ENCODE data around the gene TMC4. TPM values are rescaled to one million over a fixed set of nuclear protein-coding genes. Genes with fewer than 3 reads are reported as not detected.

TMC4 gene
- total RNA-seq, 4 donors from 2014 or later: 38.0 to 281 (median 232) TPM

DNA sequence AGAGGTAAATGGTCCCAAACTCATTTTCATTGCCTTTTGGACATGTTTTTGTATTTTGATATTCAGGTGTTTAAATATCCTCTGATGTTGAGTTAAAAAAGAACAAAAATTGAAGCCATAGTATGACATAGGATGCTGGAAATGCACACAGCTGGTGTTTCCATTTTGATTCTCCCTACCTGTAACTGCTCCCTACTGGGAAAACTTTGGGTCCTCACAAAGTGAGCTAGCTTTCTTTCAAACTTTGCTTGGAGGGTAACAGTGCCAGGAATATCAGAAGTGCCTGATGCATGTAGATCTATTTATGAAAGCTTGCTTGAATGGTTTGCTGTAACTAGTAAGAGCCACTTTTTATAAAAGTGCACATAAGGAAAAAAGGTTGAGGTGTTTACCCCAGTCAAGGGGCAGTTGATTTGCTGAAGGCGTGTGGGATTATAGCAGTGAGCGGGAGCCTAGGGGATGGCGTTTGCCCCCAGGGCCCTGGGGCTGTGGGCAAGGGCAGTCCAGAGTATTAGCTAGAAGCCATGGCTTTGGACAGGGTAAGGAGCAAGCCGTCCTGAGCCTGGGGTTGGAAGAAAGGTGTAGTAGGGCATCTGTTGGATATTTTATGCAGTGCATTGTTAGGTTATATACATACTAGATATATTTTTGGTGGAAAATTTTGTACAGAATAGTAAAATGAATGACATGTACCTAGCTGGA is 32.0 kb upstream of the TMC4 start:
- no peak for TF ChIP-seq POLR2A (IDR thresholded peaks at IDR 0.05)
- TF ChIP-seq, protein P1, sequence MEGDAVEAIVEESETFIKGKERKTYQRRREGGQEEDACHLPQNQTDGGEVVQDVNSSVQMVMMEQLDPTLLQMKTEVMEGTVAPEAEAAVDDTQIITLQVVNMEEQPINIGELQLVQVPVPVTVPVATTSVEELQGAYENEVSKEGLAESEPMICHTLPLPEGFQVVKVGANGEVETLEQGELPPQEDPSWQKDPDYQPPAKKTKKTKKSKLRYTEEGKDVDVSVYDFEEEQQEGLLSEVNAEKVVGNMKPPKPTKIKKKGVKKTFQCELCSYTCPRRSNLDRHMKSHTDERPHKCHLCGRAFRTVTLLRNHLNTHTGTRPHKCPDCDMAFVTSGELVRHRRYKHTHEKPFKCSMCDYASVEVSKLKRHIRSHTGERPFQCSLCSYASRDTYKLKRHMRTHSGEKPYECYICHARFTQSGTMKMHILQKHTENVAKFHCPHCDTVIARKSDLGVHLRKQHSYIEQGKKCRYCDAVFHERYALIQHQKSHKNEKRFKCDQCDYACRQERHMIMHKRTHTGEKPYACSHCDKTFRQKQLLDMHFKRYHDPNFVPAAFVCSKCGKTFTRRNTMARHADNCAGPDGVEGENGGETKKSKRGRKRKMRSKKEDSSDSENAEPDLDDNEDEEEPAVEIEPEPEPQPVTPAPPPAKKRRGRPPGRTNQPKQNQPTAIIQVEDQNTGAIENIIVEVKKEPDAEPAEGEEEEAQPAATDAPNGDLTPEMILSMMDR (IDR thresholded peaks at IDR 0.05): no peak

DNA sequence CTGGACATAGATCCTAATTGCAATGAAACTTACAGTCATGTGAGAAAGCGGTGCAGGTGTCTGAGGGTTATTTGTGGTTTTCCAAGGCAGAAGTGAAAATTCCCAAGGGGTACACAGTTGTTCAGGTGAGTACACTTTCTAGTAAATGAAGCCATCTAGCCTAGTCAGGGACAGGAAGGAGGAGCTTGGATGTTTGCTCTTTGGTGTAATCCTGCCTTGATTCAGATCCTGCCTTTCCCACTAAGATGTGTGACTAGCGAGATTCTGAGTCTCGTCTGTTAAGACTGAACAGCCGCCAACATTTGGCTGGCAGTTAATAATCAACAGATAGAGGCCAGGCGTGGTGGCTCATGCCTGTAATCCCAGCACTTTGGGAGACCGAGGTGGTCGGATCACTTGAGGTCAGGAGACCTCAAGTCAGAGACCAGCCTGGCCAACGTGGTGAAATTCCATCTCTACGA is 30.2 kb upstream of the TMC4 start:
- TF ChIP-seq, protein P1 (IDR thresholded peaks at IDR 0.05): no peak
- TF ChIP-seq POLR2A (IDR thresholded peaks at IDR 0.05): no peak
- DNase-seq: no peak
- Histone ChIP-seq H3K27me3 (no peaks in the 10 kb centered on the region), H3K4me1 (peaks cover 0 to 63% (median 26%) of the 10 kb centered on the region in 4 donors), H3K36me3 (peaks cover 0 to 63% (median 0%) of the 10 kb centered on the region in 3 donors), H3K9me3 (no peaks in the 10 kb centered on the region), H3K4me3 (peak overlapping the region in 2 of 4 donors; percentile 3 to 11), H3K27ac (peak overlapping the region in 1 of 4 donors; percentile 1)

More for the DNA sequence above, 32.0 kb upstream of the TMC4 start:
- no peak overlapping the region for H3K4me3 ChIP-seq
- H3K4me1 ChIP-seq: peaks cover 10 to 80% (median 36%) of the 10 kb centered on the region in 4 donors
- peaks cover 0 to 63% (median 0%) of the 10 kb centered on the region in 3 donors for H3K36me3 ChIP-seq
- no peak for DNase-seq
- H3K9me3 ChIP-seq: no peaks in the 10 kb centered on the region
- H3K27ac ChIP-seq: no peak overlapping the region
- H3K27me3 ChIP-seq: no peaks in the 10 kb centered on the region

DNA sequence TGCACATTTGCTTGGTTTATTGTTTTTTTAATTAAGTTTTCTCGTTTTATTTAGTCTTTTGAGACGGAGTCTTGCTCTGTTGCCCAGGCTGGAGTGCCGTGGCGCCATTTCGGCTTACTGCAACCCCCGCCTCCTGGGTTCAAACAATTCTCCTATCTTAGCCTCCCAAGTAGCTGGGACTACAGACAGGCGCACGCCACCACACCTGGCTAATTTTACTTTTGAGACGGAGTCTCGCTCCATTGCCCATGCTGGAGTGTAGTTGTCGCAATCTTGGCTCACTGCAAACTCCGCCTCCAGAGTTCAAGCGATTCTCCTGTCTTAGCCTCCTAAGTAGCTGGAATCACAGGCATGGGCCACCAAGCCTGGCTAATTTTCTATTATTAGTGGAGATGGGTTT is 29.0 kb upstream of the TMC4 start:
- Histone ChIP-seq H3K36me3 (peaks cover 0 to 52% (median 0%) of the 10 kb centered on the region in 3 donors), H3K4me3 (peak overlapping the region in 3 of 4 donors; percentile 55 to 72 (median 68)), H3K27me3 (no peaks in the 10 kb centered on the region), H3K9me3 (no peaks in the 10 kb centered on the region), H3K4me1 (peaks cover 0 to 52% (median 18%) of the 10 kb centered on the region in 4 donors), H3K27ac (peak overlapping the region in 1 of 4 donors; percentile 88)
- TF ChIP-seq, protein P1 (IDR thresholded peaks at IDR 0.05): no peak
- TF ChIP-seq POLR2A (IDR thresholded peaks at IDR 0.05): no peak
- no peak for DNase-seq

DNA sequence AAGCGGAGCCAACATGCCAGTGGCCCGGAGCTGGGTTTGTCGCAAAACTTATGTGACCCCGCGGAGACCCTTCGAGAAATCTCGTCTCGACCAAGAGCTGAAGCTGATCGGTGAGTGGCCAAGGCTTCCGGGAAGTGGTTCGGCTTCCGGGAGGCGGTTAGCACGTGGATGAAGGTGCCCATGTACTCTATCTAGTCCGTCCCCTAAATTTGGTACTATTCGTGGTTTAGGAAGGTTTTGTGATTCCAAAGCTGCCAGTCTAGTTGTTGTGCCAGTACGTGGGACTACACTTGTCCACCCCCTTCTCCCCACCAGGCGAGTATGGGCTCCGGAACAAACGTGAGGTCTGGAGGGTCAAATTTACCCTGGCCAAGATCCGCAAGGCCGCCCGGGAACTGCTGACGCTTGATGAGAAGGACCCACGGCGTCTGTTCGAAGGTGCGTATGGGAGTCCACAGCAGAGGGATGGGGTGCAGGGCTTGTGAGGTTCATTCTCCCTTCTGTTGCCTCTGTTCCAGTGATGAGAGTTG is 28.3 kb upstream of the TMC4 start:
- Histone ChIP-seq H3K36me3 (peaks cover 0 to 44% (median 0%) of the 10 kb centered on the region in 3 donors), H3K27ac (peak overlapping the region; percentile 79 to 92 (median 88)), H3K27me3 (no peaks in the 10 kb centered on the region), H3K4me3 (peak overlapping the region; percentile 55 to 72 (median 62)), H3K9me3 (no peaks in the 10 kb centered on the region), H3K4me1 (peaks cover 0 to 45% (median 17%) of the 10 kb centered on the region in 4 donors)
- no peak for TF ChIP-seq POLR2A (IDR thresholded peaks at IDR 0.05)
- TF ChIP-seq, protein P1 (IDR thresholded peaks at IDR 0.05): no peak
- no peak for DNase-seq

DNA sequence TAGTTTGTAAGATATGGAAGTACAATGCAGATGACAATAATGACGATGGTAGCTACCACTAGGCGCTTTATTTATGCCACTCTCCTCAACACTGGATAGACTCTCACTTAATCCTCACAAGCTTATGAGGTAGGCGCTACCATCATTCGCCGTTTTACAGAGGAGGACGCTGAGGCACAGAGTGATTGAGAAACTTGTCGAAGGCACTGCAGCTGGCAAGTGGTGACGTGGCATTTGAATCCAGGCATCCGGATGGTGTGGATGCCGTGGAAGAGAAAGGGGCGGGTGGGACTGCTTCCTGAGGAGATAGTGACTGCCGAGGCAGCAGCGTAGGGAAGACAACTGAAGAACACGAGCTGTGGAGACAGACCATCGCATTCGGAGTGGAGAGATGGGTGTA is 26.4 kb upstream of the TMC4 start:
- DNase-seq: no peak
- Histone ChIP-seq H3K27me3 (no peaks in the 10 kb centered on the region), H3K4me3 (no peak overlapping the region), H3K9me3 (no peaks in the 10 kb centered on the region), H3K27ac (no peak overlapping the region), H3K36me3 (peaks cover 0 to 36% (median 0%) of the 10 kb centered on the region in 3 donors), H3K4me1 (peaks cover 0 to 32% (median 17%) of the 10 kb centered on the region in 4 donors)
- no peak for TF ChIP-seq POLR2A (IDR thresholded peaks at IDR 0.05)
- TF ChIP-seq, protein P1 (IDR thresholded peaks at IDR 0.05): no peak

All from Peyer's patch (tissue), 4 donors.